T-cell (primary cell): ENCODE results near the gene C11orf52. TPM values are rescaled to one million over a fixed set of nuclear protein-coding genes. Genes with fewer than 3 reads are reported as not detected.

ENCODE experiments used
- ATAC-seq, 4 experiments: fragments of 200-7000 bp in 3 of 4; fragments of 150-1000 bp in 1 of 4; cut with Tn5 transposase; replicated peaks in 1 of 4; 1 replicate in 3 of 4; 2 replicates in 1 of 4; pipeline ENCODE4 v1.10.0; 2021; ENCODE audit warnings: moderate library complexity in 3 of 4, mild to moderate bottlenecking in 2 of 4, moderate number of reproducible peaks in 1 of 4
- CTCF ChIA-PET, 2 donors: fragments of 300-600 bp; sonication (Branson Sonifier 250); formaldehyde crosslinking; loops; one replicate each; lab custom pipeline; 2022; ENCODE audit warnings: antibody characterized with exemption in 2 of 2; lab: Charles Lee
- POLR2A ChIA-PET, 2 donors: fragments of 300-600 bp; sonication (Branson Sonifier 250); formaldehyde crosslinking; loops; one replicate each; lab custom pipeline; 2022; ENCODE audit warnings: antibody characterized with exemption in 2 of 2; lab: Charles Lee
- DNase-seq, 35 experiments: peaks; one replicate each; pipeline versions ENCODE4 v3.0.0 to v3.0.0-alpha.2; 2013 to 2023
- H3K27ac ChIP-seq: one replicate; pipeline ENCODE4 v1.5.1; 2013; ENCODE audit warnings: low read length
- H3K27me3 ChIP-seq, 2 experiments: replicated peaks in 1 of 2; 1 replicate in 1 of 2; 2 replicates in 1 of 2; pipeline versions ENCODE4 v1.6.1 to v1.7.0; 2013; ENCODE audit warnings: low read length in 1 of 2, mixed read lengths in 1 of 2; ENCODE audit not compliant: control insufficient read depth in 2 of 2, insufficient read depth in 2 of 2; ENCODE audit errors: extremely low read depth in 1 of 2
- H3K36me3 ChIP-seq, 2 donors: 1 replicate in 1 of 2; 2 replicates in 1 of 2; pipeline versions ENCODE4 v1.6.1 to v1.7.0; 2013; ENCODE audit warnings: low read length in 1 of 2; ENCODE audit not compliant: control insufficient read depth in 2 of 2, insufficient read depth in 1 of 2; ENCODE audit errors: extremely low read depth in 1 of 2
- H3K4me1 ChIP-seq, 2 experiments: 1 replicate in 1 of 2; 2 replicates in 1 of 2; pipeline versions ENCODE4 v1.6.1 to v1.7.0; 2013; ENCODE audit warnings: low read length in 2 of 2, mixed read lengths in 1 of 2; ENCODE audit not compliant: insufficient read depth in 2 of 2, control insufficient read depth in 1 of 2; ENCODE audit errors: extremely low read depth in 1 of 2
- H3K4me3 ChIP-seq, 2 donors: 1 replicate in 1 of 2; 2 replicates in 1 of 2; pipeline versions ENCODE4 v1.5.1 to v1.7.0; 2013; ENCODE audit warnings: mild to moderate bottlenecking in 2 of 2, low read length in 1 of 2, moderate library complexity in 1 of 2; ENCODE audit not compliant: control insufficient read depth in 1 of 2; ENCODE audit errors: extremely low read depth in 1 of 2
- H3K9me3 ChIP-seq: 2 replicates; pipeline ENCODE4 v1.7.0; 2013
- H3K27ac Mint-ChIP-seq, 2 donors: one replicate each; pipeline ENCODE4 v1.8.0; 2020 to 2021; ENCODE audit warnings: mild to moderate bottlenecking in 2 of 2, mixed read lengths in 2 of 2
- H3K27me3 Mint-ChIP-seq, 2 donors: one replicate each; pipeline ENCODE4 v1.8.0; 2021 to 2022; ENCODE audit warnings: mixed read lengths in 2 of 2
- H3K36me3 Mint-ChIP-seq: one replicate; pipeline ENCODE4 v1.8.0; 2021; ENCODE audit warnings: mixed read lengths
- H3K4me1 Mint-ChIP-seq, 3 donors: one replicate each; pipeline ENCODE4 v1.8.0; 2020 to 2022; ENCODE audit warnings: mixed read lengths in 3 of 3, mild to moderate bottlenecking in 1 of 3
- H3K4me3 Mint-ChIP-seq, 3 donors: one replicate each; pipeline ENCODE4 v1.8.0; 2020 to 2022; ENCODE audit warnings: mild to moderate bottlenecking in 3 of 3, mixed read lengths in 3 of 3, moderate library complexity in 3 of 3
- H3K9me3 Mint-ChIP-seq, 3 donors: one replicate each; pipeline ENCODE4 v1.8.0; 2020 to 2022; ENCODE audit warnings: mixed read lengths in 3 of 3
- WGBS: methylation state at CpG from one replicate; pipeline ENCODE4 v1.1.5; 2013; ENCODE audit warnings: missing lambda C conversion rate; ENCODE audit not compliant: insufficient coverage; 5-methylcytosine and 5-hydroxymethylcytosine counted together
- total RNA-seq, 35 experiments: library from RNA in 6 of 35; stranded (reverse) in 6 of 35; fragments of 120-200 nt in 1 of 35; gene quantifications; one replicate each; pipeline versions ENCODE4 v1.2.1 to v1.2.4 and lab custom pipeline; 2013 to 2026

Gene C11orf52
- total RNA-seq, 5 donors from 2014 or later (not counting 1 experiment from before 2014, with no cell fraction given), result not detected

DNA sequence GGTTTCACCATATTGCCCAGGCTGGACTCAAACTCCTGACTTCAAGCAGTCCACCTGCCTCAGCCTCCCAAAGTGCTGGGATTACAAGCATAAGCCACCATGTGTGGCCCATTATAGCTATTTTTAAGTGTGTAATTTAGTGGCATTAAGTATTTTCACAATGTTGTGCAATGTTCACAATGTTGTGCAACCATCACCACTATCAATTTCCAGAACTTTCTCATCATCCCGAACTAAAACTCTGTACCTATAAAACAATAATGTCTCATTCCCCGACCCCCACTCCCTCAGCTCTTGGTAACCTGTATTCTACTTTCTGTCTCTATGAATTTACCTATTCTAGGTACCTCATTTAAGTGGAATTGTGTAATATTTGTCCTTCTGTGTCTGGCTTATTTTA, 31.9 kb upstream of the C11orf52 start:
- ChIA-PET CTCF (interaction anchor here in 1 of 2 donors (0.6 to 1.5 kb wide), 2 partner anchors 10 to 16 kb away, joined by 4 read pairs; partner anchors contain the start of gene ALG9), POLR2A (no interaction called here)
- WGBS, result 40% methylated on average over 1 of the region's 2 CpGs
- Histone ChIP-seq H3K9me3 (no peaks in the 10 kb centered on the region), H3K4me3 (no peak overlapping the region), H3K27ac (no peak overlapping the region), H3K36me3 (peaks cover 0 to 3% of the 10 kb centered on the region in 2 donors), H3K4me1 (no peaks in the 10 kb centered on the region), H3K27me3 (no peaks in the 10 kb centered on the region)
- Mint-ChIP-seq H3K4me3 (no peak overlapping the region), H3K9me3 (no peaks in the 10 kb centered on the region), H3K27ac (no peak overlapping the region), H3K27me3 (no peaks in the 10 kb centered on the region), H3K4me1 (no peaks in the 10 kb centered on the region), H3K36me3 (peaks cover 16% of the 10 kb centered on the region)
- ATAC-seq (no peak), DNase-seq (no peak)

DNA sequence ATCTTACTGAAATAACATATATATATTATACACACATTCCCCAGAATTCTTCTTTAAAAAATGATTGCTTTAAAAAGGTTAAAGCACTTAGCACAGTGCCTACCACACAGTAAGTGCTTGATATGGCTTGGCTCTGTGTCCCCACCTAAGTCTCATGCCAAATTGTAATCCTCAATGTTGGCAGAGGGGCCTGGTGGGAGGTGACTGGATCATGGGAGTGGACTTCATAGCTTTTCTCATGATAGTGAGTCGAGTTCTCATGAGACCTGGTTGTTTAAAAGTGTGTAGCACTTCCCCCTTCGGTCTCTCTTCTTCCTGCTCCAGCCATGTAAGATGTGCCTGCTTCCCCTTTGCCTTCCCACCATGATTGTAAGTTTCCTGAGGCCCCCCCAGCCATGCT, 13.3 kb upstream of the C11orf52 start:
- Histone ChIP-seq H3K27me3 (peaks cover 4 to 5% of the 10 kb centered on the region in 2 experiments), H3K27ac (no peak overlapping the region), H3K36me3 (no peaks in the 10 kb centered on the region), H3K9me3 (no peaks in the 10 kb centered on the region), H3K4me1 (no peaks in the 10 kb centered on the region), H3K4me3 (no peak overlapping the region)
- ChIA-PET POLR2A (no interaction called here), CTCF (no interaction called here)
- peaks cover 5% of the 10 kb centered on the region for H3K36me3 Mint-ChIP-seq
- no peaks in the 10 kb centered on the region for H3K4me1 Mint-ChIP-seq
- no CpG with 5 or more reads among the region's 2 CpGs for WGBS
- DNase-seq, result no peak
- no peak overlapping the region for H3K27ac Mint-ChIP-seq
- H3K9me3 Mint-ChIP-seq, result no peaks in the 10 kb centered on the region
- no peak overlapping the region for H3K4me3 Mint-ChIP-seq
- peaks cover 15 to 17% of the 10 kb centered on the region in 2 donors for H3K27me3 Mint-ChIP-seq
- ATAC-seq, result no peak

DNA sequence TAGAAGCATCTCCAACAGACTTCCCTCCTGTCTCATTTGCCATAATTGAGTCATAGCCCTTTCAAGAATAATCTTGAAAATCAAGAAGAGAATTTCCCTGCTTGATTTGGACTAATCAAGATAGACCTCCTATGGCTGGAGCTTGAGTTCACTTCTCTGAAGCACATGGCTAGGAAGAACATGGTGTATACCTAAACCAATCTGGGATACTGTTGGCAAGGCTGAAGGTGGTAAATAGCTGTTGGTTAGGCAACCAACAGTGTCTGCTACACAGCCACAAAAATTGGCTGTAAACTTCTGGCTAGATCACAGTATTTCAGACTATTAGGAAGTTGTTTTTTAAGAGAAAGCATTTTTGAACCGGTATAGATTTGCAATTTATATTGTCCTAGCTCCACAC, 12.0 kb upstream of the C11orf52 start:
- Mint-ChIP-seq H3K36me3 (peaks cover 5% of the 10 kb centered on the region), H3K27me3 (peaks cover 25 to 27% of the 10 kb centered on the region in 2 donors), H3K4me1 (no peaks in the 10 kb centered on the region), H3K27ac (no peak overlapping the region), H3K4me3 (no peak overlapping the region), H3K9me3 (no peaks in the 10 kb centered on the region)
- no peak overlapping the region for H3K4me3 ChIP-seq
- ChIA-PET POLR2A (no interaction called here), CTCF (no interaction called here)
- no peaks in the 10 kb centered on the region for H3K4me1 ChIP-seq
- H3K27me3 ChIP-seq, result peaks cover 7 to 13% of the 10 kb centered on the region in 2 experiments
- no peak for DNase-seq
- no CpG with 5 or more reads among the region's 1 CpG for WGBS
- no peak overlapping the region for H3K27ac ChIP-seq
- no peak for ATAC-seq
- H3K36me3 ChIP-seq, result no peaks in the 10 kb centered on the region
- H3K9me3 ChIP-seq, result no peaks in the 10 kb centered on the region

DNA sequence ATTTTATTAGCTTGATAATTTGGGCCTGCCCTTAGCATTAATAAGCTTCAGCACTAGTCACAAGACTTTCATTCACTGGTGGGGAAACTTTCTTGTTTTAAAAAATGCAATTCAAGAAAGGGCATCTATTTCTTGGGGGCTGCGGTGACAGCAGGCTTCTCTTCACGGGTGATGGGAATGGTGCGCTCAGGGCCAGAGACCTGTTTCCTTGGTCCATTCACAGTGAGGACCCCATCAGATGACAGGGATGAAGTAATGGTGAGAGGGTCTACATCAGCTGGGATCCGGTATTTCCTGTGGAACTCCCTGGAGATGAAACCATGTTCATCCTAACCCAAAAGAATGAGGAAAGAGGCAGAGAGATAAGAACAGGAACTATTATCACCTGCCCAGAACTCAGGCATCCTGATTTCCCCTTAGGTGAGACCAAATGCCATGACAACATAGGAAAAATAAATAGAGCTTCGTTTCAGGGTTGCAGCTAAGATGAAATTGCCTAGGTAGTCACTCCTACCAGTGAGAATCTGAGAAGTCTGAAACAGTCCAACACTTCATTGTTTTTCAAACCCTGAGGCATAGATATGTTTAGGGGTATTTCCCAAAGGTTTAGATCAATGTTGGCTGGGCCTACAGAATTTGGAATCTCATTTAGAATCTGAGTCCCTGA, 9.9 kb upstream of the C11orf52 start:
- Histone ChIP-seq H3K4me1 (peaks cover 0 to 4% of the 10 kb centered on the region in 2 experiments), H3K9me3 (no peaks in the 10 kb centered on the region), H3K36me3 (no peaks in the 10 kb centered on the region), H3K27ac (no peak overlapping the region), H3K4me3 (no peak overlapping the region), H3K27me3 (peaks cover 9 to 29% of the 10 kb centered on the region in 2 experiments)
- Mint-ChIP-seq H3K36me3 (peaks cover 5% of the 10 kb centered on the region), H3K9me3 (no peaks in the 10 kb centered on the region), H3K27me3 (peaks cover 34 to 39% of the 10 kb centered on the region in 2 donors), H3K4me3 (no peak overlapping the region), H3K27ac (no peak overlapping the region), H3K4me1 (no peaks in the 10 kb centered on the region)
- no peak for DNase-seq
- ATAC-seq, result no peak
- ChIA-PET CTCF (interaction anchor here in 1 of 2 donors (0.6 kb wide), 1 partner anchor 1666 kb away, joined by 3 read pairs; no protein-coding TSS in a partner anchor), POLR2A (no interaction called here)
- WGBS, result 94% methylated on average over 3 of the region's 5 CpGs

DNA sequence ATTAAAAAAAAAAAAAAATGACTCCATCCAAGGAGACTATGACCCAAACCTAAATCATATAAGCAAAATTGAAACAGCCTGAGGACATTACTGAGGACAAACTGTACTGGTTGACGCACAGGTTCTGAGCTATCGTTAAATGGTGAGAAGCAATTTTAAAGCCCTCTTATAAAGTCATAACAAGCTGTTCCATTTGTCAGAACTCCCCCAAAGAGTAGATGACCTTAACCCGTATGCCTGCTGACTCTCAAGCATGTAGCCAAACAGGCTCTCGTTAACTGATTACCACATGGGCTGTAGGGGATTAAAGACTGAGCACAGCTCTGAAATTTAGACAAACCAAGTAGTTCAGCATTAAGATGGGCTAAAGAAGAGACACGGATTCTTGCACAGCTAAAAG, 9.3 kb upstream of the C11orf52 start:
- peaks cover 5% of the 10 kb centered on the region for H3K36me3 Mint-ChIP-seq
- H3K27ac ChIP-seq, result no peak overlapping the region
- no peaks in the 10 kb centered on the region for H3K36me3 ChIP-seq
- CTCF ChIA-PET, result interaction anchor here in 1 of 2 donors (0.7 kb wide), 1 partner anchor 68 kb away, joined by 3 read pairs; no protein-coding TSS in a partner anchor
- no peaks in the 10 kb centered on the region for H3K4me1 Mint-ChIP-seq
- no peaks in the 10 kb centered on the region for H3K9me3 ChIP-seq
- peaks cover 36 to 45% of the 10 kb centered on the region in 2 donors for H3K27me3 Mint-ChIP-seq
- DNase-seq (no peak), ATAC-seq (no peak)
- 100% methylated on average over 1 of the region's 5 CpGs for WGBS
- H3K27ac Mint-ChIP-seq, result no peak overlapping the region
- peaks cover 0 to 4% of the 10 kb centered on the region in 2 experiments for H3K4me1 ChIP-seq
- no peak overlapping the region for H3K4me3 Mint-ChIP-seq
- no peak overlapping the region for H3K4me3 ChIP-seq
- no peaks in the 10 kb centered on the region for H3K9me3 Mint-ChIP-seq
- POLR2A ChIA-PET, result no interaction called here
- peaks cover 10 to 36% of the 10 kb centered on the region in 2 experiments for H3K27me3 ChIP-seq

DNA sequence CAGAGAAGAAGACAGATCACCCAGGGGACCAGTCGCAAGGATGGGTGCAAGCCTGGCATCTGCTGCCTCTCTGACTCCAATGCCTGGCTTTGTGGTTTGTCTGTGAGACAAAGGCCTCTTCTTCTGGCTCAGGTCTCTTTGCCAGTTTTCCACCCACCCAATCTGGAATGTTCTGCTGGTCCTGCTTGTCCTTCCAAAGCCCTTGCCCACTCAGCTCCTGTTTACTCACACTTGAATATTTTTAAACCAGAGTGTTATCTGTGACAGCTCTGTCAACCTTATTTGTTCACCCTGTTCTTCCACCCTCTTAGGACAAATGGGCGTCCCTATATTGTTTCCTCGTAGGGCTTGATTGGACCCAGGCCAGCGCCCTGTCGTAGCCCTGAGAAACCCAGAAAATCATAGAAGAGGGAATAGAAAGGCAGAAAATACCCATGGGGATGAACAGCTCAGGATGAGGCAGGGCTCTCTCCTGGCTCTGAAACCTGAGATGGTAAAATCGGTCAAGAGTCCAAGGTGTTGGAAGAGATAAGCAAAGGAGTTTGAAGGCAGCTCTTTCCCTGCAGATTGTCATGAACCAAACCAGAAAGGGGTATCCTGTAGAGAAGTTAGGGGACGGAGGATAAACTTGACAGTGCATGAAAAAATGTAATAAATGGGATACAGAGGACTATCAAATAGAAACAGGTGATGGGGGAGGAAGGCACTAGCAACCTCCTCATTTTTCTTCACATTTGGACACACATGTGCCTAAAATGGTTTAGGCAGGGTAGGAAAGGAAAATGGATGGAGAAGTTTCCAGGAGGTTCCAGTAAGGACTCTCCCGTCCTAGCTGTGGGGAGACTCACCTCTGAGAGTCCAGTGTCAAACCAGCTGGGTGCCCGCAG, 7.8 kb upstream of the C11orf52 start:
- H3K27ac Mint-ChIP-seq, result no peak overlapping the region
- H3K27me3 Mint-ChIP-seq, result peaks cover 38 to 51% of the 10 kb centered on the region in 2 donors
- H3K9me3 Mint-ChIP-seq, result no peaks in the 10 kb centered on the region
- H3K4me3 Mint-ChIP-seq, result no peak overlapping the region
- POLR2A ChIA-PET, result no interaction called here
- ATAC-seq (no peak), DNase-seq (no peak)
- H3K27ac ChIP-seq, result no peak overlapping the region
- no peaks in the 10 kb centered on the region for H3K4me1 Mint-ChIP-seq
- no peak overlapping the region for H3K4me3 ChIP-seq
- peaks cover 10 to 44% of the 10 kb centered on the region in 2 experiments for H3K27me3 ChIP-seq
- 80% methylated on average over 9 of the region's 9 CpGs for WGBS
- H3K9me3 ChIP-seq, result no peaks in the 10 kb centered on the region
- CTCF ChIA-PET, result interaction anchor here in 1 of 2 donors (0.6 kb wide), 1 partner anchor 203 kb away, joined by 14 read pairs; no protein-coding TSS in a partner anchor
- H3K4me1 ChIP-seq, result peaks cover 0 to 4% of the 10 kb centered on the region in 2 experiments
- H3K36me3 ChIP-seq, result no peaks in the 10 kb centered on the region
- H3K36me3 Mint-ChIP-seq, result no peaks in the 10 kb centered on the region
